NCI-H446 (cell line): ENCODE data around the gene ATP8B2.
"Not testable (repeated sequence)": the region's sequence is repeated elsewhere in the genome, so short reads cannot be mapped to it uniquely, and the experiment has no call there.

Experiments
- DNase-seq, 2 experiments: peaks; one replicate each; lab custom pipeline; 2025; lab: John Stamatoyannopoulos, UW

ATP8B2 gene

GRCh38 chr1:154325583-154326545, 539 bp downstream of the ATP8B2 start:
- peak; percentile 42 to 62 for DNase-seq

GRCh38 chr1:154326546-154327465, 1.5 kb downstream of the ATP8B2 start:
- DNase-seq = peak in 1 of 2 experiments; percentile 49

- no peak for DNase-seq
These were observed 2.4 kb downstream of the ATP8B2 start for GRCh38 chr1:154327466-154328317.

GRCh38 chr1:154328318-154329151, 3.2 kb downstream of the ATP8B2 start:
- no peak for DNase-seq

GRCh38 chr1:154329152-154329521, 3.8 kb downstream of the ATP8B2 start:
- DNase-seq = no peak

GRCh38 chr1:154329551-154330131, 4.3 kb downstream of the ATP8B2 start:
- DNase-seq = no peak

GRCh38 chr1:154330669-154331068, 5.3 kb downstream of the ATP8B2 start:
- no peak for DNase-seq

- DNase-seq = no peak
These were observed 9.0 kb downstream of the ATP8B2 start for GRCh38 chr1:154334079-154335024.

- peak; percentile 57 to 82 for DNase-seq
These were observed 9.8 kb downstream of the ATP8B2 start for GRCh38 chr1:154335025-154335714.

- DNase-seq = no peak
These were observed 12.0 kb downstream of the ATP8B2 start for GRCh38 chr1:154337253-154337894.

GRCh38 chr1:154338875-154339274, 13.6 kb downstream of the ATP8B2 start:
- DNase-seq = no peak

- DNase-seq = not testable (repeated sequence)
These were observed 16.0 kb downstream of the ATP8B2 start for GRCh38 chr1:154341366-154341765.

GRCh38 chr1:154342132-154342531, 16.8 kb downstream of the ATP8B2 start:
- DNase-seq = no peak

GRCh38 chr1:154342836-154343472, 17.6 kb downstream of the ATP8B2 start:
- DNase-seq = no peak

- peak in 1 of 2 experiments; percentile 30 for DNase-seq
These were observed 19.9 kb downstream of the ATP8B2 start for GRCh38 chr1:154344977-154345837.

GRCh38 chr1:154346276-154346917, 21.1 kb downstream of the ATP8B2 start:
- no peak for DNase-seq
